ENCODE measurements around the gene ACOT9.
"Not testable (repeated sequence)": the region's sequence is repeated elsewhere in the genome, so short reads cannot be mapped to it uniquely, and the experiment has no call there.

ACOT9 gene

GRCh38 chrX:23694606-23695005, 48.5 kb downstream of the ACOT9 start:
- Mint-ChIP-seq H3K36me3 (ENCODE audit: low read depth) (no peaks in the 10 kb centered on the region), H3K9me3 (no peaks in the 10 kb centered on the region), H3K27me3 (peaks cover 8% of the 10 kb centered on the region), H3K4me1 (ENCODE audit: low read depth) (peaks cover 3% of the 10 kb centered on the region), H3K27ac (no peak overlapping the region), H3K4me3 (no peak overlapping the region)
- DNase-seq = peak; percentile 37

- Mint-ChIP-seq H3K4me1 (ENCODE audit: low read depth) (no peaks in the 10 kb centered on the region), H3K36me3 (ENCODE audit: low read depth) (peaks cover 5% of the 10 kb centered on the region), H3K4me3 (no peak overlapping the region), H3K9me3 (no peaks in the 10 kb centered on the region), H3K27me3 (peaks cover 7% of the 10 kb centered on the region), H3K27ac (no peak overlapping the region)
- no peak for DNase-seq
These were observed 50.9 kb downstream of the ACOT9 start for GRCh38 chrX:23692166-23692565.

GRCh38 chrX:23676486-23676885, 66.6 kb downstream of the ACOT9 start:
- H3K4me3 Mint-ChIP-seq, H3K9me3 Mint-ChIP-seq, H3K27ac Mint-ChIP-seq, H3K27me3 Mint-ChIP-seq, DNase-seq: not testable (repeated sequence)
- peaks cover 13% of the 10 kb centered on the region for H3K4me1 Mint-ChIP-seq (ENCODE audit: low read depth)
- peaks cover 61% of the 10 kb centered on the region for H3K36me3 Mint-ChIP-seq (ENCODE audit: low read depth)

GRCh38 chrX:23673108-23673507, 70.0 kb downstream of the ACOT9 start:
- peak overlapping the region; percentile 50 for H3K27ac Mint-ChIP-seq
- H3K4me1 Mint-ChIP-seq (ENCODE audit: low read depth) = peaks cover 25% of the 10 kb centered on the region
- peaks cover 57% of the 10 kb centered on the region for H3K36me3 Mint-ChIP-seq (ENCODE audit: low read depth)
- H3K4me3 Mint-ChIP-seq = no peak overlapping the region
- peaks cover 12% of the 10 kb centered on the region for H3K27me3 Mint-ChIP-seq
- no peaks in the 10 kb centered on the region for H3K9me3 Mint-ChIP-seq
- no peak for DNase-seq

- Mint-ChIP-seq H3K4me3 (no peak overlapping the region), H3K27ac (no peak overlapping the region), H3K36me3 (ENCODE audit: low read depth) (peaks cover 44% of the 10 kb centered on the region), H3K9me3 (no peaks in the 10 kb centered on the region), H3K27me3 (peaks cover 21% of the 10 kb centered on the region), H3K4me1 (ENCODE audit: low read depth) (peaks cover 28% of the 10 kb centered on the region)
- no peak for DNase-seq
These were observed 72.5 kb downstream of the ACOT9 start for GRCh38 chrX:23670528-23670927.

GRCh38 chrX:23668335-23668734, 74.7 kb downstream of the ACOT9 start:
- H3K27ac Mint-ChIP-seq = peak overlapping the region; percentile 94
- H3K27me3 Mint-ChIP-seq = peaks cover 19% of the 10 kb centered on the region
- DNase-seq = no peak
- peaks cover 29% of the 10 kb centered on the region for H3K36me3 Mint-ChIP-seq (ENCODE audit: low read depth)
- no peaks in the 10 kb centered on the region for H3K9me3 Mint-ChIP-seq
- peaks cover 37% of the 10 kb centered on the region for H3K4me1 Mint-ChIP-seq (ENCODE audit: low read depth)
- peak overlapping the region; percentile 84 for H3K4me3 Mint-ChIP-seq

- peaks cover 19% of the 10 kb centered on the region for H3K27me3 Mint-ChIP-seq
- H3K4me3 Mint-ChIP-seq = peak within 1 kb of the TSS; percentile 84
- H3K36me3 Mint-ChIP-seq (ENCODE audit: low read depth) = peaks cover 22% of the 10 kb centered on the region
- no peaks in the 10 kb centered on the region for H3K9me3 Mint-ChIP-seq
- peak within 1 kb of the TSS; percentile 94 for H3K27ac Mint-ChIP-seq
- DNase-seq = peak; percentile 84
- H3K4me1 Mint-ChIP-seq (ENCODE audit: low read depth) = peaks cover 37% of the 10 kb centered on the region
These were observed 75.6 kb downstream of the ACOT9 start, which contains the start of gene PRDX4 for GRCh38 chrX:23667239-23668177. TSS of gene PRDX4 (plus strand) at chrX:23667493. CDS start at chrX:23667571, 78 bp downstream.

- no peak for DNase-seq
- H3K4me3 Mint-ChIP-seq = peak overlapping the region; percentile 84
- H3K36me3 Mint-ChIP-seq (ENCODE audit: low read depth) = peaks cover 10% of the 10 kb centered on the region
- no peaks in the 10 kb centered on the region for H3K9me3 Mint-ChIP-seq
- H3K27me3 Mint-ChIP-seq = peaks cover 15% of the 10 kb centered on the region
- peak overlapping the region; percentile 76 for H3K27ac Mint-ChIP-seq
- peaks cover 49% of the 10 kb centered on the region for H3K4me1 Mint-ChIP-seq (ENCODE audit: low read depth)
These were observed 76.8 kb downstream of the ACOT9 start for GRCh38 chrX:23666282-23666681.

- Mint-ChIP-seq H3K4me3 (no peak overlapping the region), H3K4me1 (ENCODE audit: low read depth) (peaks cover 50% of the 10 kb centered on the region), H3K27me3 (peaks cover 22% of the 10 kb centered on the region), H3K36me3 (ENCODE audit: low read depth) (peaks cover 9% of the 10 kb centered on the region), H3K9me3 (no peaks in the 10 kb centered on the region), H3K27ac (no peak overlapping the region)
- DNase-seq = no peak
These were observed 78.6 kb downstream of the ACOT9 start for GRCh38 chrX:23664496-23664895.

GRCh38 chrX:23662853-23663252, 80.2 kb downstream of the ACOT9 start:
- peaks cover 42% of the 10 kb centered on the region for H3K4me1 Mint-ChIP-seq (ENCODE audit: low read depth)

GRCh38 chrX:23662187-23662586, 80.9 kb downstream of the ACOT9 start:
- Mint-ChIP-seq H3K4me3 (peak overlapping the region; percentile 21), H3K9me3 (no peaks in the 10 kb centered on the region), H3K36me3 (ENCODE audit: low read depth) (no peaks in the 10 kb centered on the region), H3K4me1 (ENCODE audit: low read depth) (peaks cover 42% of the 10 kb centered on the region), H3K27me3 (peaks cover 30% of the 10 kb centered on the region), H3K27ac (peak overlapping the region; percentile 90)
- no peak for DNase-seq

More at GRCh38 chrX:23662853-23663252, 80.2 kb downstream of the ACOT9 start:
- peaks cover under 1% of the 10 kb centered on the region for H3K36me3 Mint-ChIP-seq (ENCODE audit: low read depth)
- peak overlapping the region; percentile 90 for H3K27ac Mint-ChIP-seq
- DNase-seq = no peak
- H3K9me3 Mint-ChIP-seq = no peaks in the 10 kb centered on the region
- H3K4me3 Mint-ChIP-seq = no peak overlapping the region
- H3K27me3 Mint-ChIP-seq = peaks cover 30% of the 10 kb centered on the region

GRCh38 chrX:23661671-23662070, 81.4 kb downstream of the ACOT9 start:
- H3K4me1 Mint-ChIP-seq (ENCODE audit: low read depth) = peaks cover 38% of the 10 kb centered on the region
- no peaks in the 10 kb centered on the region for H3K9me3 Mint-ChIP-seq
- peak overlapping the region; percentile 90 for H3K27ac Mint-ChIP-seq
- H3K36me3 Mint-ChIP-seq (ENCODE audit: low read depth) = no peaks in the 10 kb centered on the region
- peak overlapping the region; percentile 21 for H3K4me3 Mint-ChIP-seq
- peaks cover 28% of the 10 kb centered on the region for H3K27me3 Mint-ChIP-seq
- no peak for DNase-seq

GRCh38 chrX:23660766-23661132, 82.3 kb downstream of the ACOT9 start:
- no peaks in the 10 kb centered on the region for H3K9me3 Mint-ChIP-seq
- no peak for DNase-seq
- H3K4me3 Mint-ChIP-seq = no peak overlapping the region
- no peak overlapping the region for H3K27ac Mint-ChIP-seq
- peaks cover 26% of the 10 kb centered on the region for H3K27me3 Mint-ChIP-seq
- H3K36me3 Mint-ChIP-seq (ENCODE audit: low read depth) = no peaks in the 10 kb centered on the region
- H3K4me1 Mint-ChIP-seq (ENCODE audit: low read depth) = peaks cover 31% of the 10 kb centered on the region

GRCh38 chrX:23660083-23660765, 82.9 kb downstream of the ACOT9 start:
- not testable (repeated sequence) for H3K9me3 Mint-ChIP-seq

GRCh38 chrX:23659339-23659738, 83.7 kb downstream of the ACOT9 start:
- H3K9me3 Mint-ChIP-seq = no peaks in the 10 kb centered on the region
- peaks cover 33% of the 10 kb centered on the region for H3K27me3 Mint-ChIP-seq
- H3K4me1 Mint-ChIP-seq (ENCODE audit: low read depth) = peaks cover 30% of the 10 kb centered on the region
- no peak overlapping the region for H3K27ac Mint-ChIP-seq
- no peak overlapping the region for H3K4me3 Mint-ChIP-seq
- no peak for DNase-seq
- H3K36me3 Mint-ChIP-seq (ENCODE audit: low read depth) = no peaks in the 10 kb centered on the region

More at GRCh38 chrX:23660083-23660765, 82.9 kb downstream of the ACOT9 start:
- H3K27ac Mint-ChIP-seq; H3K36me3 Mint-ChIP-seq (ENCODE audit: low read depth); DNase-seq; H3K4me3 Mint-ChIP-seq: not testable (repeated sequence)
- Mint-ChIP-seq H3K4me1 (ENCODE audit: low read depth) (peaks cover 31% of the 10 kb centered on the region), H3K27me3 (peaks cover 26% of the 10 kb centered on the region)

Measured in activated T-cell treated with anti-CD3 and anti-CD28 coated beads, Interleukin-2, amount 50 U/mL, for 24 hours (primary cell).